HTR-8/SVneo (cell line): Measurements from ENCODE around the gene YIPF7.

Source experiments
- DNase-seq: peaks from one replicate; pipeline ENCODE4 v3.0.0; 2011; ENCODE audit warnings: low spot score, mixed read lengths; ENCODE audit not compliant: insufficient read length
- FAIRE-seq: peaks from 2 replicates; lab custom pipeline; 2011; peaks lifted over from hg19 to GRCh38; lab: Jason Lieb, UNC

Gene YIPF7

GRCh38 chr4:44629280-44629866, 22.1 kb downstream of the YIPF7 start:
- FAIRE-seq, result no peak
- DNase-seq, result peak; percentile 52

DNA sequence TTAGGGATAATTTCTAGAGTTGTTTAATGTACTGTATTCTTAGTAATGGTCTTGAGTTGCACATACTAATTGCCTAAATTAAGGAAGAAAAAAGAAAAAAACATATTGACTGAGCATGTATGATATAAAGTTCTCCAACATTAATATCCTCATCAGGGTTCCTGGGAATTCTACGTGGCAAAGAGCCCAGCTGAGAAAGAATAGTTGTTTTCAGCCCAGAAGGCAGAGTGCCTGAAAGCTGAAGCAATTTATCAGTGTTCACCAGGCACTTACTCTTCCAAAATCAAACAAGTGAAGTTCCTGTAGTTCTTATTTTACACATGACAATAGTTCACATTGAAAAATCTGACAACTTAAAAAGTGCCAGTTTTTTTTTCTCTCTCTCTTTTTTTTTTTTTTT, 27.7 kb downstream of the YIPF7 start:
- FAIRE-seq (no peak), DNase-seq (no peak)

GRCh38 chr4:44616621-44617020, 34.8 kb downstream of the YIPF7 start:
- no peak for DNase-seq
- FAIRE-seq, result no peak

GRCh38 chr4:44583393-44583792, 68.0 kb downstream of the YIPF7 start:
- FAIRE-seq, result no peak

GRCh38 chr4:44580231-44580630, 71.2 kb downstream of the YIPF7 start:
- DNase-seq (no peak), FAIRE-seq (no peak)

More at GRCh38 chr4:44583393-44583792, 68.0 kb downstream of the YIPF7 start:
- no peak for DNase-seq

GRCh38 chr4:44578954-44579353, 72.5 kb downstream of the YIPF7 start:
- no peak for FAIRE-seq

More at GRCh38 chr4:44578954-44579353, 72.5 kb downstream of the YIPF7 start:
- DNase-seq, result no peak
